Stromal cell of bone marrow (primary cell): ENCODE data around the gene INTS7.
A peak's percentile ranks its signal among the peaks of the same experiment; 100 is the strongest.
"Not testable (repeated sequence)": the region's sequence is repeated elsewhere in the genome, so short reads cannot be mapped to it uniquely, and the experiment has no call there.

Experiments used
- DNase-seq: peaks from one replicate; pipeline ENCODE4 v3.0.0-alpha.2; 2012; ENCODE audit warnings: low read depth

The INTS7 gene

GRCh38 chr1:212035835-212036605 lies 663 bp upstream of the INTS7 start:
- no peak for DNase-seq

DNA sequence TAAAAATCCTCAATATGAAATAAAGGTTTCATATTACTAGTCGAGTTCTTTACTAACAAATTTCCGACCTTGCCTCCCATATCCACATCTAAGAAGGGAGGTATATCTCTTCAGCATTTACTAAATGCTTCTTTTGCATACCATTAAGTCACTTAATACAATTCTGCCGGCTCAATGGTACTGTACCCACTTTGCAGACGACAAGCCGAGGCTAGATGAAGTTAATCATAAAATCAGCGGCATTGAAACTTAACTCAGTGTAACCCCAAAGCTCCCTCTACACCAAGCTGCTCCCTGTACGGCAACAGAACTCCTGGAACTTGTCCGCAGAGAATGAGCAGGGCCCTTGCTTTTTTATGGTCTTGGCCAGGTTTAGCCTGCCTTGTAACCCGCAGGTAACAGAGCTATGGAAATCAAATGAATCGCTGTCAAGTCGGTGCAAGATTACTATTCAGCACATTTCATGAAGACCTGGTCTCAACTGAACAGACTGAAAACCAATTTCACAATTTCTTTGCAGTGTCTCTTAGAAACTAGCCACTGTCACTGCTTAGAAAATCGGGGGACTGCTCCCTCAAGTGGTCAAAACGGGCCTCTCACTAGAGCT lies 738 bp downstream of the INTS7 start:
- DNase-seq: no peak

GRCh38 chr1:212030936-212031528 lies 4.3 kb downstream of the INTS7 start:
- peak; percentile 92 for DNase-seq

DNA sequence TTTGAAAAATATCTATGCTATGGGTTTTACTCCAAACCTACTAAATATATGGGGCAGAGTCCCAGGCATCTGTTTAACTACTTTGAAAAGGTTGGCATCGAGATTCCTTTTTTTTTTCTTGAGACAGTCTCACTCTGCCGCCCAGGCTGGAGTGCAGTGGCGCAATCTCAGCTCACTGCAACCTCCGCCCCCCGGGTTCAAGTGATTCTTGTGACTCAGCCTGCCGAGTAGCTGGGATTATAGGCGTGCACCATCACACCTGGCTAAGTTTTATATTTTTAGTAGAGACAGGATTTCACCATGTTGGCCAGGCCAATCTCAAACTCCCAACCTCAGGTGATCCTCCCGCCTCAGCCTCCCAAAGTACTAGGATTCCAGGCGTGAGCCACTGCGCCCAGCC lies 7.6 kb downstream of the INTS7 start:
- DNase-seq: not testable (repeated sequence)

- DNase-seq: no peak
These were observed 10.7 kb downstream of the INTS7 start for GRCh38 chr1:212024469-212025149.

GRCh38 chr1:212022908-212023307 lies 12.4 kb downstream of the INTS7 start:
- DNase-seq: not testable (repeated sequence)

DNA sequence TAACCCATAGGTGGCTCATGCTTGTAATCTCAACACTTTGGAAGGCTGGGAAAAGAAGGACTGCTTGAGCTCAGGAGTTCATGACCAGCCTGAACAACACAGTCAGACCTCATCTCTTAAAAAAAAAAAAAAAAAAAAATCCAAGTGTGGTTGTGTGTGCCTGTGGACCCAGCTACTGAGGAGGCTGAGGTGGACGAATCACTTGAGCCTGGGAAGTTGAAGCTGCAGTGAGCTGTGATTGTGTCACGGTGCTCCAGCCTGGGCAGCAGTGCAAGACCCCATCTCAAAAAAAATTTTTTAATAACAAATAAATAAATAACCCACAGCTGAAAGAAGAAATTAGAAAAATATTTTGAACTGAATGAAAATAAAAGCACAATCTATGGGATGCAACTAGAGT lies 13.8 kb downstream of the INTS7 start:
- no peak for DNase-seq

DNA sequence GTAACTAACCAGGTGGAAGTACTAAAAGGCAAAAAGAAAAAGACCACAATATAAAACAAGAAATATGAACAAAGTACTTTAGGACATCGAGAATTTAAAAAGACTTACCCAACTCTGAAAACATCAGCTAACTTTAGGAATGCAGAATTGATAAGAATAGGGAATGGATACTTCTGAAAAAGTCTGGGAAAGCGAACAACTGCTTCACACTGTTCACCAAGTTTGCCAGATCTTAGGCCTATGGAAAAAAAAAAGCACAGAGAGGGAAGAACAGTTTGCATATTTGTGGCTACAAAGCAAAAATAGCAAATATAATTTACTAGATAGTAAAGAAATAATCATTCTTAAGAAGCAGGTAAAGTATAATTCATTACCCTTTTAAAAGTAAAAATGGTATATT lies 14.4 kb downstream of the INTS7 start:
- no peak for DNase-seq

GRCh38 chr1:212013672-212014071 lies 21.7 kb downstream of the INTS7 start:
- DNase-seq: no peak

- DNase-seq: peak; percentile 53
These were observed 23.2 kb downstream of the INTS7 start for GRCh38 chr1:212012034-212012740.

DNA sequence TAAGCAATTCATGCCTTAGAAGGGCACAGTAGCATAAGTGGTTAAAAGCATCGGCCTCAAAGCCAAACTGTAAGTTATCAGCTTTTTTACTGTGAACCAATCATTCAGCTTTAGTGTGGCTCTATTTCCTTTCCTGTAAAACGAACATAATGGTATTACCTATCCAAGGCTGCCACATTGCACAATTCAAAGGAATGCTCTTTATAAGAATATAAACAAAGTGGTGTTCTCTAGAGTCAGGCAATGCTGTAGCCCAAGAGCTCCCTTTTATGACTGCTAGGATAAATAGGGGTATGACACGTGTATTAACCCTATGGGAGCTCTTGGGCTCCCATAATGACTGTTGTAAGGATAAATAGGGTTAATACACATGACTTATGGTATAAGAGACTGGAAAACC lies 25.4 kb downstream of the INTS7 start:
- no peak for DNase-seq

DNA sequence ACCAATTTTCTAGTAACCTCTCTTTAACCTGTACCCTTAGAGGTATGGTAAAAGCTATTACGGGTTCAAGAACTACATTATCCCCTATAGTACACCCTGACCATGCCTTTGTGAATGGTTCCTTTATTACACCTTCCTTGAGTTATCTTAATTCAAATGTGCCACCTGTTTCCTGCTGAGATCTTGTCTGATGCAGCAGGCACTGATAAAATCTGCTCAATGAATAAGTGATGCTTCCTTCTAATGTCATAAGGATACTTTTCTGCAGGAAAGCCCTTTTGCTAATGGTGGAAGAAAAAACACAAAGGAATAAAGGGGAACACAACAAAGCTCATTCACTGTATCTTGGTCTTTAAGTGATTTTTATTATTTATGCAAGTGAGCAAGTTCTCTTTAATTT lies 25.8 kb downstream of the INTS7 start:
- no peak for DNase-seq

- DNase-seq: no peak
These were observed 27.5 kb downstream of the INTS7 start for GRCh38 chr1:212007886-212008285.

DNA sequence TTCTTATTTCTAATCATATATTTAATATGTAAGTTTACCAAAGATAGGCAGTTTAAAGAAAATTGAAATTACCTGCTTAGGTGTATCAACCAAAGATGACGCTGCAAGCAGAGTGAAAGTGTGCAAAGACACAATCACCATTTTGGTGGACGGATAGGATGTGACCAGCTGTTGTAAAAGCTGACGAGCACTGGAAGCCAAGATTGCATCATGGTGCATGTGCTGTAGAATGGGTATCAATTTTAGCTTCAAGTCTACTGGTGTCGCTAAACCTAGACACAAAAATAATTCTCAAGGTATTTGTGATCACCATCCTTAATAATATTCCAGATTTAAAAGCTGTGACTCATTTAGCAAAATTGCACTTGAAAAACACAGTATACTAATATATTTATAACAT lies 28.2 kb downstream of the INTS7 start:
- no peak for DNase-seq

DNA sequence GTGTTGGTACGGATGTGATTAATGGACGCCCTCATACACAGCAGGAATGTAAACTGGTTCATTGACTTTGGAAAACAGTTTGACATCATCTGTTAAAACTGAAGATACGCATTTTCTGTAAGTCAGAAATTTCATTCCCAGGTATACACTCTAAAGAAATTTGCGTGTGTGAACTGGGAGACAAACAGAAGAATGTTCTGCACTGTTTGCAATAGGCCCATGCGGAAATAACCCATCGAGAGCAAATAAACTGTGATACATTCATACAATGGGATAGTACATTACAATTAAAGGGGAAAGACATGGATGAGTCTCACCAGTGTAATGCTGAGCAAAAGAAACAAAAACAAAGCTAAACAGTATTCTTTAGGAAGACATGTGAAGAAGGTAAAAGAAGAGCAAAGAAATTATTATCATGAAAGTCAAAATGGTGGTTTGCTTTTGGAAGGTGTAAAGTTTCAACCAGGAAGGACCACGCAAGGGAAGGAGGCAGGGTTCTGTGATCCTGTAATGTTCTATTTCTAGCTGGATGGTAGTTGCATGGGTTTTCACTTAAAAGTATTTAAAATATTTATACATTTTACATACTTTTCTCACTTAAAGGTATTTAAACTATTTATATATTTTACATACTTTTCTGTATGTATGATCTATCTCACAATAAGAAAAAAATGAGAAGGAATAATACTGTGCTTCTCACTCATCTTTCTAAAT lies 30.3 kb downstream of the INTS7 start:
- no peak for DNase-seq

GRCh38 chr1:212002536-212002935 lies 32.8 kb downstream of the INTS7 start:
- no peak for DNase-seq

GRCh38 chr1:211997426-211997825 lies 37.9 kb downstream of the INTS7 start:
- not testable (repeated sequence) for DNase-seq

- no peak for DNase-seq
These were observed 43.7 kb downstream of the INTS7 start for GRCh38 chr1:211991695-211992094.

DNA sequence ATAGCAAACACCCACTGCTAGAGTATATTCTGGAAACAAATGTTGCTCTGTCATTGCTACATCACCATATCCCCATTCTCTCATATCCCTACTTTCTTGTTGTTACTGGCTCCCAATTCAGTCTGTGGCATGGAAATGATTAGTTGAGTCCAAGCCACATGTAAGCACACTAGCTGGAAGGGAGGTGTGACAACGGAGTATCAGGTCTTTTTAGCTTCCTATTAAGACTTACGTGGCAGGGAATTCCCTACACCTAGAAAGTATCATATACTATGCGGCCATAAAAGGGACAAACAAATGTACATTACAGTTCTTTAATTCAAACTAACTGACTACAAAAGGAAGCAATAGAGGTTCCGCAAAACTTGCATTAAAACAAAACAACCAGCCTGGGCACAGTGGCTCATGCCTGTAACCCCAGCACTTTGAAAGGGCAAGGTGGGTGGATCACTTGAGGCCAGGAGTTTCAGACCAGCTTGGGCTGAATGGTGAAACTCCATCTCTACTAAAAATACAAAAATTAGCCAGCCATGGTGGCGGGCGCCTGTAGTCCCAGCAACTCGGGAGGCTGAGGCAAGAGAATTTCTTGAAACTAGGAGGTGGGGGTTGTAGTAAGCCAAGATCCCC lies 48.6 kb downstream of the INTS7 start:
- peak; percentile 36 for DNase-seq

DNA sequence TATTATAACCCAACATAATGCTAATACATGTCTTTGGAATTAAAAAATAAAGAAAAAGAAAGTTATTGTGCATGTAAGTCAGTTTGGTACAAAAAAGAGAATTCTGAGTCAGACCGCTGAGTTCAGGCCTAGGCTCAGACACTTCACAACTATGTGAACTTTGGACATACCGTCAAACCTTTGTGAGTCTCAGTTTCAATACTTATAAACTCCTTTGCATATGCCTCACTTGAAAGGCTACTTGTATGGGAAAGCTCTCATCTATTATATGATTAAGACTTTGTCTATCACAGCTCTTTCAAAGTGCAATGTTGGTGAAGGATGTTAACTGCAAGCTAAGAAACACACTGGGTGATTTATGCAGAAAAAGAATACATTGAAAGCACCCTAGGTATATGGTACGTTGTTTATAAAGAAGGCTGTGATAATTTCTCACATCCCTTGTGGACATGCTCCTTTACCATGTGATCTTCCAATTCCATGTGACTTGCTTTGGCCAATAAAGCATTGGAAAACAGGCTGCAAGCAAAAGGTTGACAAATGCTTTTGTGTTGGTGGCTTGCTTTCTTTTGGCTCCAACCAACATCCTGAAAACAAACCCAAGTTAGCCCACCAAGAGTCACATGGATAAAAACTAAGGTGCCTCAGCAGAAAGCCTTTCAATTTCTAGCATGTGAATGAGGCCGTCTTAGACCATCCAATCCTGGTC lies 49.6 kb downstream of the INTS7 start:
- no peak for DNase-seq
